A549 (cell line): ENCODE data around the gene SNX19. TPM values are rescaled to one million over a fixed set of nuclear protein-coding genes. Genes with fewer than 3 reads are reported as not detected.

Experiments used
- ATAC-seq, 2 experiments: fragments of 200-7000 bp in 1 of 2; fragments of >200 bp in 1 of 2; cut with Nextera tagmentation in 1 of 2; cut with Tn5 transposase in 1 of 2; 3 replicates each; pipeline versions ENCODE4 v1.8.0 to v1.9.1; 2018 to 2020; ENCODE audit warnings: mild to moderate bottlenecking in 1 of 2, moderate library complexity in 1 of 2
- CTCF ChIA-PET: fragments of 300-600 bp; sonication (Branson Sonifier 250); formaldehyde crosslinking; extraction: SDS; loops from one replicate; lab custom pipeline; 2021; ENCODE audit warnings: antibody characterized with exemption, inconsistent platforms; lab: Yijun Ruan, JAX
- POLR2A ChIA-PET: fragments of 350-600 bp; formaldehyde crosslinking; extraction: SDS; loops from one replicate; lab custom pipeline; 2021; ENCODE audit warnings: antibody characterized with exemption, inconsistent platforms; lab: Yijun Ruan, JAX
- DNase-seq, 2 experiments: peaks; one replicate each; pipeline versions ENCODE4 v3.0.0 to v3.0.0-alpha.2; 2011 to 2016; ENCODE audit warnings: low read depth in 1 of 2, low spot score in 1 of 2
- FAIRE-seq: peaks from 2 replicates; lab custom pipeline; 2011; peaks lifted over from hg19 to GRCh38; lab: Jason Lieb, UNC
- H3K27ac ChIP-seq, 2 experiments: fragments of >200 bp; sonication (Bioruptor Twin); formaldehyde crosslinking; 3 replicates each; pipeline ENCODE4 v1.5.1; 2016 to 2017
- H3K4me1 ChIP-seq: fragments of >200 bp; sonication (Bioruptor Twin); formaldehyde crosslinking; 3 replicates; pipeline ENCODE4 v1.6.1; 2016
- H3K4me2 ChIP-seq: fragments of >200 bp; sonication (Bioruptor Twin); formaldehyde crosslinking; 3 replicates; pipeline ENCODE4 v1.6.1; 2016
- H3K4me3 ChIP-seq: fragments of >200 bp; sonication (Bioruptor Twin); formaldehyde crosslinking; 3 replicates; pipeline ENCODE4 v1.5.1; 2016
- H3K9me3 ChIP-seq: fragments of >200 bp; sonication (Bioruptor Twin); formaldehyde crosslinking; 3 replicates; pipeline ENCODE4 v1.6.1; 2016
- BCL3 ChIP-seq: fragments of >200 bp; sonication (Bioruptor Twin); formaldehyde crosslinking; IDR thresholded peaks from 3 replicates; pipeline ENCODE4 v1.6.1; 2016
- CBX8 ChIP-seq: fragments of 200-600 bp; sonication (generic); IDR thresholded peaks from 2 replicates; pipeline ENCODE4 v1.6.1; 2016
- CHD2 ChIP-seq: fragments of 150-350 bp; IDR thresholded peaks from 2 replicates; pipeline ENCODE4 v1.6.1; 2014; ENCODE audit warnings: low read length; ENCODE audit not compliant: partially characterized antibody
- CHD4 ChIP-seq: fragments of 200-600 bp; sonication (generic); IDR thresholded peaks from 2 replicates; pipeline ENCODE4 v1.6.1; 2016; ENCODE audit warnings: antibody characterized with exemption, mild to moderate bottlenecking, borderline replicate concordance
- E2F6 ChIP-seq: IDR thresholded peaks from 2 replicates; pipeline ENCODE4 v1.6.1; 2012; ENCODE audit warnings: low read depth, borderline replicate concordance
- EHMT2 ChIP-seq: fragments of 200-600 bp; sonication (generic); IDR thresholded peaks from 2 replicates; pipeline ENCODE4 v1.6.1; 2016; ENCODE audit warnings: antibody characterized with exemption, low read depth, mild to moderate bottlenecking, moderate library complexity
- ELK1 ChIP-seq: fragments of 150-350 bp; IDR thresholded peaks from 2 replicates; pipeline ENCODE4 v1.6.1; 2014; ENCODE audit warnings: low read depth, mild to moderate bottlenecking, low read length
- FOSL2 ChIP-seq, 2 experiments: fragments of 450-650 bp in 1 of 2; fragments of >200 bp in 1 of 2; sonication (Bioruptor Twin) in 1 of 2; formaldehyde crosslinking; IDR thresholded peaks; 2 replicates each; pipeline versions ENCODE4 v1.5.0 to v1.6.1; 2016 to 2020; ENCODE audit warnings: mild to moderate bottlenecking in 1 of 2, moderate library complexity in 1 of 2
- FOXS1 ChIP-seq: fragments of 250-450 bp; sonication (Bioruptor Pico); IDR thresholded peaks from 2 replicates; pipeline ENCODE4 v1.5.0; 2020; ENCODE audit warnings: mild to moderate bottlenecking, moderate library complexity
- GATA3 ChIP-seq: IDR thresholded peaks from 2 replicates; pipeline ENCODE4 v1.6.1; 2012; ENCODE audit warnings: borderline replicate concordance
- HDAC2 ChIP-seq: fragments of 200-600 bp; sonication (generic); IDR thresholded peaks from 2 replicates; pipeline ENCODE4 v1.6.1; 2016
- HES2 ChIP-seq: fragments of >200 bp; sonication (Bioruptor Twin); formaldehyde crosslinking; IDR thresholded peaks from 2 replicates; pipeline ENCODE4 v1.6.1; 2016
- HEYL ChIP-seq: fragments of 250-450 bp; sonication (Bioruptor Pico); IDR thresholded peaks from 2 replicates; pipeline ENCODE4 v1.8.0; 2021; ENCODE audit warnings: mild to moderate bottlenecking, moderate library complexity
- JUNB ChIP-seq: fragments of >200 bp; sonication (Bioruptor Twin); formaldehyde crosslinking; IDR thresholded peaks from 2 replicates; pipeline ENCODE4 v1.6.1; 2016
- KDM5A ChIP-seq: fragments of 200-600 bp; sonication (generic); IDR thresholded peaks from 2 replicates; pipeline ENCODE4 v1.6.1; 2016; ENCODE audit warnings: antibody characterized with exemption, mild to moderate bottlenecking
- MAX ChIP-seq: IDR thresholded peaks from 2 replicates; pipeline ENCODE4 v1.6.1; 2012
- MAZ ChIP-seq: fragments of 150-350 bp; IDR thresholded peaks from 2 replicates; pipeline ENCODE4 v1.6.1; 2014; ENCODE audit warnings: antibody characterized with exemption, low read depth, low read length, borderline replicate concordance
- NR3C1 ChIP-seq: fragments of >200 bp; sonication (Bioruptor Twin); formaldehyde crosslinking; IDR thresholded peaks from 3 replicates; pipeline ENCODE4 v1.6.1; 2017
- RAD21 ChIP-seq, 2 experiments: fragments of >200 bp in 1 of 2; sonication (Bioruptor Twin) in 1 of 2; formaldehyde crosslinking in 1 of 2; IDR thresholded peaks in 1 of 2; conservative IDR thresholded peaks in 1 of 2; 2 replicates in 1 of 2; 3 replicates in 1 of 2; pipeline ENCODE4 v1.6.1; 2012 to 2018; ENCODE audit warnings: inconsistent platforms in 1 of 2
- REST ChIP-seq: fragments of 200-600 bp; sonication (generic); IDR thresholded peaks from 2 replicates; pipeline ENCODE4 v1.6.1; 2016; ENCODE audit warnings: antibody characterized with exemption, mild to moderate bottlenecking, moderate library complexity
- RNF2 ChIP-seq: fragments of 200-600 bp; sonication (generic); IDR thresholded peaks from 2 replicates; pipeline ENCODE4 v1.6.1; 2016; ENCODE audit warnings: low read depth, mild to moderate bottlenecking, antibody characterized with exemption, moderate library complexity, borderline replicate concordance
- SMC3 ChIP-seq: fragments of >200 bp; sonication (Bioruptor Twin); formaldehyde crosslinking; IDR thresholded peaks from 3 replicates; pipeline ENCODE4 v1.6.1; 2018; ENCODE audit warnings: inconsistent platforms
- ZNF302 ChIP-seq: fragments of 250-450 bp; sonication (Bioruptor Pico); IDR thresholded peaks from 2 replicates; pipeline ENCODE4 v1.9.0; 2021; ENCODE audit warnings: inconsistent platforms, mild to moderate bottlenecking, moderate library complexity
- WGBS: methylation state at CpG from one replicate; pipeline ENCODE4 v1.1.6; 2017; ENCODE audit errors: missing lambda C conversion rate; 5-methylcytosine and 5-hydroxymethylcytosine counted together
- polyA plus RNA-seq, 4 experiments: library from polyadenylated mRNA; depleted of rRNA in 3 of 4; stranded (reverse); fragments of >200 nt; fragmentation: RNase III in 1 of 4; extraction: RNeasy Plus Mini Kit Qiagen cat#74134 plus additional on column Dnase treatment in 1 of 4; gene quantifications; 2 replicates in 3 of 4; 3 replicates in 1 of 4; pipeline ENCODE4 v1.2.3, GENCODE V29; 2011 to 2017

Gene SNX19
- polyA plus RNA-seq, 2 of the 4 experiments (the other 2 are of a cell fraction): 13.4 to 26.7 TPM

GRCh38 chr11:130847517-130847916 is 68.8 kb downstream of the SNX19 start:
- FAIRE-seq: no peak
- peak; percentile 97 for ATAC-seq
- H3K4me2 ChIP-seq: peak overlapping the region; percentile 55
- TF ChIP-seq EHMT2: no peak
- TF ChIP-seq RNF2: no peak
- no peak for TF ChIP-seq BCL3
- TF ChIP-seq GATA3: peak; percentile 63; the same call in 1 of the 2 replicates
- peak; percentile 66 for TF ChIP-seq FOSL2 (IDR thresholded peaks at IDR 0.05)
- peak; percentile 80 for TF ChIP-seq FOSL2 (CRISPR knock-in tag; IDR thresholded peaks at IDR 0.05)
- TF ChIP-seq ZNF302: no peak
- no peak for TF ChIP-seq CBX8
- TF ChIP-seq CHD2: no peak
- peak; percentile 26; the same call in 1 of the 2 replicates for TF ChIP-seq HES2
- TF ChIP-seq RAD21 (conservative IDR thresholded peaks at IDR 0.05 in 1 of 2, IDR thresholded peaks at IDR 0.05 in 1 of 2): no peak
- TF ChIP-seq HDAC2: no peak
- TF ChIP-seq REST: no peak
- no peak for TF ChIP-seq FOXS1 (CRISPR knock-in tag)
- 0 out of 2 replicates have a peak, but pooled peaks have one; percentile 29 for TF ChIP-seq MAX
- TF ChIP-seq JUNB: peak; percentile 72
- DNase-seq: peak; percentile 58 to 75
- WGBS: 13% methylated on average over 8 of the region's 8 CpGs
- ChIA-PET POLR2A (no interaction called here), CTCF (interaction anchor here (0.6 to 3.3 kb wide), 5 partner anchors 14 to 413 kb away, joined by 3 to 20 read pairs (median 4); no protein-coding TSS in a partner anchor)
- H3K9me3 ChIP-seq: peaks cover 5% of the 10 kb centered on the region; the same call in 1 of the 3 replicates
- peaks cover 7% of the 10 kb centered on the region; the same call in 2 of the 3 replicates for H3K4me1 ChIP-seq
- no peak overlapping the region for H3K4me3 ChIP-seq
- peak overlapping the region; percentile 57 to 86 for H3K27ac ChIP-seq

GRCh38 chr11:130846606-130847005 is 69.7 kb downstream of the SNX19 start:
- H3K9me3 ChIP-seq: peaks cover 5% of the 10 kb centered on the region; the same call in 1 of the 3 replicates
- ATAC-seq (no peak), FAIRE-seq (no peak), DNase-seq (peak in 1 of 2 experiments; percentile 4)
- peaks cover 7% of the 10 kb centered on the region; the same call in 2 of the 3 replicates for H3K4me1 ChIP-seq
- no peak overlapping the region for H3K4me2 ChIP-seq
- ChIA-PET CTCF (interaction anchor here (0.6 to 1.0 kb wide), 2 partner anchors 412 to 1758 kb away, joined by 3 read pairs; no protein-coding TSS in a partner anchor), POLR2A (no interaction called here)
- TF ChIP-seq E2F6 (no peak), CHD4 (no peak), NR3C1 (no peak), MAZ (no peak), SMC3 (no peak), RNF2 (no peak), MAX (no peak), ELK1 (no peak), HEYL (no peak), KDM5A (no peak)
- no peak overlapping the region for H3K4me3 ChIP-seq
- H3K27ac ChIP-seq: peak overlapping the region; percentile 57 to 86
- 22% methylated on average over 2 of the region's 2 CpGs for WGBS
